HuH-7 (cell line): ENCODE measurements around the gene MCM5.
"Not testable (repeated sequence)": the region's sequence is repeated elsewhere in the genome, so short reads cannot be mapped to it uniquely, and the experiment has no call there.

Experiments
- DNase-seq: peaks from one replicate; pipeline ENCODE4 v3.0.0; 2011; ENCODE audit warnings: low spot score

Gene MCM5

GRCh38 chr22:35379146-35379993 is 20.6 kb upstream of the MCM5 start:
- peak; percentile 58 for DNase-seq

- no peak for DNase-seq
Observed at GRCh38 chr22:35380013-35380412, 19.9 kb upstream of the MCM5 start.

GRCh38 chr22:35380537-35381423 is 19.2 kb upstream of the MCM5 start, which contains the start of gene HMOX1:
HMOX1 (plus strand) TSS chr22:35381096; CDS start chr22:35381174, 78 bp downstream.
- peak; percentile 91 for DNase-seq

- no peak for DNase-seq
Observed at GRCh38 chr22:35381424-35382009, 18.4 kb upstream of the MCM5 start.

GRCh38 chr22:35383679-35384071 is 16.3 kb upstream of the MCM5 start:
- no peak for DNase-seq

GRCh38 chr22:35384527-35384926 is 15.4 kb upstream of the MCM5 start:
- no peak for DNase-seq

- DNase-seq: no peak
Observed at GRCh38 chr22:35384975-35385588, 14.9 kb upstream of the MCM5 start.

- no peak for DNase-seq
Observed at GRCh38 chr22:35386670-35387288, 13.2 kb upstream of the MCM5 start.

GRCh38 chr22:35390933-35391332 is 9.0 kb upstream of the MCM5 start:
- DNase-seq: no peak

- no peak for DNase-seq
Observed at GRCh38 chr22:35392357-35392756, 7.6 kb upstream of the MCM5 start.

- no peak for DNase-seq
Observed at GRCh38 chr22:35393116-35394010, 6.6 kb upstream of the MCM5 start.

GRCh38 chr22:35394011-35394312 is 6.0 kb upstream of the MCM5 start:
- DNase-seq: no peak

GRCh38 chr22:35394810-35395563 is 5.0 kb upstream of the MCM5 start:
- DNase-seq: no peak

- not testable (repeated sequence) for DNase-seq
Observed at GRCh38 chr22:35396622-35397021, 3.3 kb upstream of the MCM5 start.

GRCh38 chr22:35397095-35397904 is 2.6 kb upstream of the MCM5 start:
- DNase-seq: peak; percentile 51

- no peak for DNase-seq
Observed at GRCh38 chr22:35398591-35398973, 1.4 kb upstream of the MCM5 start.

GRCh38 chr22:35399114-35399677 is 744 bp upstream of the MCM5 start:
- DNase-seq: no peak

GRCh38 chr22:35400501-35400790 is 506 bp downstream of the MCM5 start:
- DNase-seq: no peak

GRCh38 chr22:35401863-35402262 is 1.9 kb downstream of the MCM5 start:
- DNase-seq: no peak
